Neural progenitor cell (in vitro differentiated cells): ENCODE results near the gene TCEA3. TPM values are rescaled to one million over a fixed set of nuclear protein-coding genes. Genes with fewer than 3 reads are reported as not detected.

ENCODE experiments used
- DNase-seq: peaks from one replicate; pipeline ENCODE4 v3.0.0-alpha.2; 2016; ENCODE audit warnings: low spot score
- H2AFZ ChIP-seq: fragments of 200-600 bp; sonication (generic); replicated peaks from 2 replicates; pipeline ENCODE4 v1.6.1; 2016; ENCODE audit warnings: antibody characterized with exemption
- H3F3A ChIP-seq: fragments of 200-600 bp; sonication (generic); 2 replicates; pipeline ENCODE4 v1.6.1; 2016; ENCODE audit warnings: antibody characterized with exemption, low read depth
- H3K27ac ChIP-seq: fragments of 200-600 bp; sonication (generic); 2 replicates; pipeline ENCODE4 v1.5.1; 2016; ENCODE audit warnings: mild to moderate bottlenecking
- H3K27me3 ChIP-seq: fragments of 200-600 bp; sonication (generic); 2 replicates; pipeline ENCODE4 v1.6.1; 2016; ENCODE audit warnings: mild to moderate bottlenecking, moderate library complexity
- H3K36me3 ChIP-seq: fragments of 200-600 bp; sonication (generic); 2 replicates; pipeline ENCODE4 v1.5.1; 2016
- H3K4me1 ChIP-seq: fragments of 200-600 bp; sonication (generic); 2 replicates; pipeline ENCODE4 v1.6.1; 2016; ENCODE audit warnings: mixed run types
- H3K4me2 ChIP-seq: fragments of 200-600 bp; sonication (generic); 2 replicates; pipeline ENCODE4 v1.6.1; 2016
- H3K4me3 ChIP-seq: fragments of 200-600 bp; sonication (generic); 2 replicates; pipeline ENCODE4 v1.5.1; 2016
- H3K79me2 ChIP-seq: fragments of 200-600 bp; sonication (generic); 2 replicates; pipeline ENCODE4 v1.6.1; 2016; ENCODE audit warnings: low read depth
- H3K9ac ChIP-seq: fragments of 200-600 bp; sonication (generic); 2 replicates; pipeline ENCODE4 v1.6.1; 2016
- H3K9me3 ChIP-seq: fragments of 200-600 bp; sonication (generic); 2 replicates; pipeline ENCODE4 v1.5.1; 2016; ENCODE audit warnings: low read depth
- H4K20me1 ChIP-seq: fragments of 200-600 bp; sonication (generic); 2 replicates; pipeline ENCODE4 v1.6.1; 2016; ENCODE audit warnings: low read depth
- H3K27ac Mint-ChIP-seq: 3 replicates; pipeline ENCODE4 v1.8.0; 2021; ENCODE audit warnings: mixed read lengths
- H3K27me3 Mint-ChIP-seq: 2 replicates; pipeline ENCODE4 v1.8.0; 2022; ENCODE audit warnings: low read depth, mild to moderate bottlenecking, inconsistent platforms, moderate library complexity, mixed read lengths; ENCODE audit not compliant: insufficient read depth
- H3K36me3 Mint-ChIP-seq: 3 replicates; pipeline ENCODE4 v1.8.0; 2021; ENCODE audit warnings: mixed read lengths
- H3K4me1 Mint-ChIP-seq: 3 replicates; pipeline ENCODE4 v1.8.0; 2021; ENCODE audit warnings: mixed read lengths
- H3K4me3 Mint-ChIP-seq: 3 replicates; pipeline ENCODE4 v1.8.0; 2021; ENCODE audit warnings: mild to moderate bottlenecking, moderate library complexity, mixed read lengths
- H3K9me3 Mint-ChIP-seq: 3 replicates; pipeline ENCODE4 v1.8.0; 2020; ENCODE audit warnings: mixed read lengths
- EZH2 ChIP-seq: fragments of 200-600 bp; sonication (generic); IDR thresholded peaks from 2 replicates; pipeline ENCODE4 v1.6.1; 2017; ENCODE audit warnings: antibody characterized with exemption, mild to moderate bottlenecking, moderate library complexity
- EZH2phosphoT487 ChIP-seq: fragments of 200-600 bp; sonication (generic); IDR thresholded peaks from 2 replicates; pipeline ENCODE4 v1.6.1; 2017; ENCODE audit warnings: antibody characterized with exemption
- total RNA-seq: library from RNA; depleted of rRNA; stranded (reverse); fragments of >200 nt; gene quantifications from 2 replicates; pipeline ENCODE4 v1.2.3, GENCODE V29; 2015; ENCODE audit warnings: low replicate concordance
- TF ChIP-seq, protein P1 (sequence below): fragments of 200-600 bp; sonication (generic); IDR thresholded peaks from 2 replicates; pipeline ENCODE4 v1.5.1; 2017; ENCODE audit warnings: antibody characterized with exemption, mild to moderate bottlenecking

TCEA3 gene
- total RNA-seq, 1 donor from 2014 or later, result 0.54 TPM

- DNase-seq, result no peak
- TF ChIP-seq, protein P1, sequence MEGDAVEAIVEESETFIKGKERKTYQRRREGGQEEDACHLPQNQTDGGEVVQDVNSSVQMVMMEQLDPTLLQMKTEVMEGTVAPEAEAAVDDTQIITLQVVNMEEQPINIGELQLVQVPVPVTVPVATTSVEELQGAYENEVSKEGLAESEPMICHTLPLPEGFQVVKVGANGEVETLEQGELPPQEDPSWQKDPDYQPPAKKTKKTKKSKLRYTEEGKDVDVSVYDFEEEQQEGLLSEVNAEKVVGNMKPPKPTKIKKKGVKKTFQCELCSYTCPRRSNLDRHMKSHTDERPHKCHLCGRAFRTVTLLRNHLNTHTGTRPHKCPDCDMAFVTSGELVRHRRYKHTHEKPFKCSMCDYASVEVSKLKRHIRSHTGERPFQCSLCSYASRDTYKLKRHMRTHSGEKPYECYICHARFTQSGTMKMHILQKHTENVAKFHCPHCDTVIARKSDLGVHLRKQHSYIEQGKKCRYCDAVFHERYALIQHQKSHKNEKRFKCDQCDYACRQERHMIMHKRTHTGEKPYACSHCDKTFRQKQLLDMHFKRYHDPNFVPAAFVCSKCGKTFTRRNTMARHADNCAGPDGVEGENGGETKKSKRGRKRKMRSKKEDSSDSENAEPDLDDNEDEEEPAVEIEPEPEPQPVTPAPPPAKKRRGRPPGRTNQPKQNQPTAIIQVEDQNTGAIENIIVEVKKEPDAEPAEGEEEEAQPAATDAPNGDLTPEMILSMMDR, result no peak
- no peak for TF ChIP-seq EZH2
- no peak for TF ChIP-seq EZH2phosphoT487
- Histone ChIP-seq H3K27ac (no peak overlapping the region), H3K79me2 (no peaks in the 10 kb centered on the region), H3F3A (peaks cover 5% of the 10 kb centered on the region), H3K4me3 (no peak overlapping the region), H2AFZ (no peak overlapping the region), H3K36me3 (no peaks in the 10 kb centered on the region), H4K20me1 (no peaks in the 10 kb centered on the region), H3K4me2 (no peak overlapping the region), H3K9ac (no peak overlapping the region), H3K27me3 (peaks cover 98% of the 10 kb centered on the region), H3K9me3 (no peaks in the 10 kb centered on the region), H3K4me1 (peaks cover under 1% of the 10 kb centered on the region)
- peaks cover 26% of the 10 kb centered on the region for H3K4me1 Mint-ChIP-seq
- H3K27me3 Mint-ChIP-seq, result peaks cover 7% of the 10 kb centered on the region
- H3K9me3 Mint-ChIP-seq, result no peaks in the 10 kb centered on the region
- no peak overlapping the region for H3K27ac Mint-ChIP-seq
- H3K4me3 Mint-ChIP-seq, result peak overlapping the region; percentile 19
- peaks cover 5% of the 10 kb centered on the region for H3K36me3 Mint-ChIP-seq
These were observed 24.0 kb downstream of the TCEA3 start for GRCh38 chr1:23400324-23401114.

GRCh38 chr1:23399229-23399628, 25.3 kb downstream of the TCEA3 start:
- H2AFZ ChIP-seq, result no peak overlapping the region
- no peaks in the 10 kb centered on the region for H3K36me3 ChIP-seq
- peaks cover 14% of the 10 kb centered on the region for H3F3A ChIP-seq
- no peak overlapping the region for H3K4me3 ChIP-seq
- H3K4me1 ChIP-seq, result peaks cover 8% of the 10 kb centered on the region
- no peak for DNase-seq
- Mint-ChIP-seq H3K9me3 (no peaks in the 10 kb centered on the region), H3K4me3 (no peak overlapping the region), H3K27ac (no peak overlapping the region), H3K36me3 (peaks cover 5% of the 10 kb centered on the region), H3K27me3 (peaks cover 7% of the 10 kb centered on the region), H3K4me1 (peaks cover 38% of the 10 kb centered on the region)
- no peak overlapping the region for H3K27ac ChIP-seq
- no peaks in the 10 kb centered on the region for H3K79me2 ChIP-seq
- no peaks in the 10 kb centered on the region for H3K9me3 ChIP-seq
- peaks cover 98% of the 10 kb centered on the region for H3K27me3 ChIP-seq
- no peaks in the 10 kb centered on the region for H4K20me1 ChIP-seq
- TF ChIP-seq, protein P1, result no peak
- TF ChIP-seq EZH2phosphoT487, result no peak
- TF ChIP-seq EZH2, result no peak
- H3K4me2 ChIP-seq, result no peak overlapping the region
- no peak overlapping the region for H3K9ac ChIP-seq

GRCh38 chr1:23397908-23398307, 26.6 kb downstream of the TCEA3 start:
- Histone ChIP-seq H3K27me3 (peaks cover 100% of the 10 kb centered on the region), H3K4me1 (peaks cover 8% of the 10 kb centered on the region), H3K9me3 (no peaks in the 10 kb centered on the region), H4K20me1 (no peaks in the 10 kb centered on the region), H3K27ac (no peak overlapping the region), H3K4me2 (no peak overlapping the region), H2AFZ (no peak overlapping the region), H3F3A (peaks cover 14% of the 10 kb centered on the region), H3K79me2 (no peaks in the 10 kb centered on the region), H3K4me3 (no peak overlapping the region), H3K9ac (no peak overlapping the region), H3K36me3 (no peaks in the 10 kb centered on the region)
- no peak for DNase-seq
- H3K4me1 Mint-ChIP-seq, result peaks cover 29% of the 10 kb centered on the region
- peaks cover 5% of the 10 kb centered on the region for H3K36me3 Mint-ChIP-seq
- no peak overlapping the region for H3K27ac Mint-ChIP-seq
- TF ChIP-seq EZH2phosphoT487, result no peak
- TF ChIP-seq EZH2, result no peak
- TF ChIP-seq, protein P1, result no peak
- H3K27me3 Mint-ChIP-seq, result peaks cover 10% of the 10 kb centered on the region
- no peak overlapping the region for H3K4me3 Mint-ChIP-seq
- H3K9me3 Mint-ChIP-seq, result peaks cover 3% of the 10 kb centered on the region
